IPS-18c (cell line): ENCODE data around the gene FSTL3.

Experiments used
- H3K4me3 ChIP-seq: 2 replicates; pipeline ENCODE4 v1.7.0; 2013; ENCODE audit warnings: low read depth, mild to moderate bottlenecking, low read length, moderate library complexity; ENCODE audit not compliant: insufficient read depth
- H3K9me3 ChIP-seq: one replicate; pipeline ENCODE4 v1.6.1; 2013; ENCODE audit warnings: mild to moderate bottlenecking, low read length, moderate library complexity; ENCODE audit not compliant: control insufficient read depth, insufficient read depth

Gene FSTL3

DNA sequence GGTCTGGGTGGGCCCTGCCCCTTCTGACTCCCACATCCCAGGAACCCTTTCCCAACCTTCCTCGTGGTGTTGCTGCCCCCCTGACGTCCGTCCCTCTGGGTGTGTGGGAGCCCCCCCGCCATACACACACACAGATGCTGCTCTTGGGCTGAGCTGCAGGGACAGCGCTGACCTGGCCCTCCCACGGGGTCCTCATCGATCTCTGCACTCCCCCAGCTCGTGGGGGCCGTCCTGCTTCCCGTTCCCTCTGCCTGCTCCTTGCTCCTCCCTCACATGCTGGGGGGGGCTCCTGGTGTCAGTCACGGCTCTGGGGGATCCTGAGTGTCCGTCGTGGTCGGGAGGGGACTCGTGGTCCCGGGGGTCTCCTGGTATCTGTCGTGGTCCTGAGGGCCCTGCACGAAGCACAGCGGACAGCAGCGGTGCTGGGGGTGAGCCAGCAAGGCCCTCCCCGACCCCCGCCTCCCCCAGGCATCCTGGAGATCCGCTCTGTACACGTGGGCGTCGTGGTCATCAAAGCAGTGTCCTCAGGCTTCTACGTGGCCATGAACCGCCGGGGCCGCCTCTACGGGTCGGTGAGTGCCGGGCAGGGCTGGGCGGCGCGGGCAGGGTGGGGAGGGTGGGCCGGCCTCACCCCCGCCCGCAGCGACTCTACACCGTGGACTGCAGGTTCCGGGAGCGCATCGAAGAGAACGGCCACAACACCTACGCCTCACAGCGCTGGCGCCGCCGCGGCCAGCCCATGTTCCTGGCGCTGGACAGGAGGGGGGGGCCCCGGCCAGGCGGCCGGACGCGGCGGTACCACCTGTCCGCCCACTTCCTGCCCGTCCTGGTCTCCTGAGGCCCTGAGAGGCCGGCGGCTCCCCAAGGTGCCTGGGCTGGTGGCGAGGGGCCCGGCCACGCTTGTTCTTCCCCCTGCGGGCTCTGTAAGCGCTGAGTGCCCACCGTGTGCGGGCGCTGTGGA, 33.1 kb upstream of the FSTL3 start:
- Histone ChIP-seq H3K9me3 (no peaks in the 10 kb centered on the region), H3K4me3 (no peak overlapping the region)

DNA sequence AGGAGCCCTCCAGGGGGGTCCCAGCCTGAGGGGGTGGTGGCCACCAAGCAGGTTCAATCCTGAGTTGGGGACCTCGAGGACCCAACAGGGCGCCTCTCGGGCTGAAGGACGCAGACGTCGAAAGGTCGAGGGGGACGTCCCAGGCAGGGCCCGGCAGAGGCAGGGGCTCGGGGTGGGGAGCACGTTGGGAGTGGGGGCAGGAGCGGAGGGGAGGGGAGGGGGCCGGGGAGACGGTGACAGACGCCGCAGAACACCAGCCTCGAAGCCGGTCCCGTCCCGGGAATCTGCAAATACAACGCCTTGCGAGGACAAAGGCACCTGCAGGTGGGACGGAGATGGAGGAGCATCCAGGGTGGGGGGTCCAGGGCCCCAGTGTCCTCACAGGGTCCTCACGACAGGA, 32.5 kb upstream of the FSTL3 start:
- Histone ChIP-seq H3K4me3 (no peak overlapping the region), H3K9me3 (no peaks in the 10 kb centered on the region)

GRCh38 chr19:644363-644762, 31.8 kb upstream of the FSTL3 start:
- Histone ChIP-seq H3K9me3 (no peaks in the 10 kb centered on the region), H3K4me3 (no peak overlapping the region)

- H3K9me3 ChIP-seq, result no peaks in the 10 kb centered on the region
- no peak overlapping the region for H3K4me3 ChIP-seq
These were observed 31.4 kb upstream of the FSTL3 start for GRCh38 chr19:644789-645188.

GRCh38 chr19:645912-646778, 30.0 kb upstream of the FSTL3 start:
- no peak overlapping the region for H3K4me3 ChIP-seq
- H3K9me3 ChIP-seq, result no peaks in the 10 kb centered on the region

- no peaks in the 10 kb centered on the region for H3K9me3 ChIP-seq
These were observed 29.2 kb upstream of the FSTL3 start for GRCh38 chr19:646779-647565.

DNA sequence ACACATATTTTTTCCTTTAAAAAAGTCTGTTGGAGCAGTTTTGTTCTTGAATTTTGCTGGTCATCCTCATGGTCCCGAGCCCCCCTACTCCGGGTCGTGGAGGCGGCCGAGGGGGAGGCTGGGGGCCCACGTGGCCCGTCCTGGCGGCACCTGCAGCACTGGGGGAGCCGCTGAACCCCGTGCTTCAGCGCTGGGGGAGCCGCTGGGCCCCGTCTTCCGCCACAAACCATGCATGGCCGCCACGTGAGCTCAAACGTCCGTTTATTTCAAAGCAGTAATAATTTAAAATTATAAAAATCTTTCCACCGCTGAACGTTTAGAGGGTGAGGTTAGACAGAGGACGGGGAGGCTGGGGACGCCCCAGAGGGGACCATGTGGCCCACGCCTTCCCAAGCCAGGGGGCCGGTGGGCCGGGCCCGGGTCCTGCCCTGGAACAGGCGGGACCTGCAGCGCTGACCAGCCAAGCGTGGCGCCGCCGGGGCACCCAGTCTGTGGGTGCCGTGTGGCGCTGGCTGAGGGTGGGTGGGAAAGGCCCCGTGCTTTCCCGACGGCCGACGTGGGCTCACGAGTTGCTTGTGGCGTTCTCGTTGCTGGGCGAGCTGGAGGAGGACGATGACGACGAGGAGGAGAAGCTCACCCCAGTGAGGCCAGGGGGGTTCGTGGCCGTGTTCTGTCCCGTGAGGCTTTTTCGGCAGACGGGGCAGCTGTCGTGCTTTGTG, 28.5 kb upstream of the FSTL3 start:
- no peak overlapping the region for H3K4me3 ChIP-seq
- H3K9me3 ChIP-seq, result no peaks in the 10 kb centered on the region

More at GRCh38 chr19:646779-647565, 29.2 kb upstream of the FSTL3 start:
- H3K4me3 ChIP-seq, result no peak overlapping the region

DNA sequence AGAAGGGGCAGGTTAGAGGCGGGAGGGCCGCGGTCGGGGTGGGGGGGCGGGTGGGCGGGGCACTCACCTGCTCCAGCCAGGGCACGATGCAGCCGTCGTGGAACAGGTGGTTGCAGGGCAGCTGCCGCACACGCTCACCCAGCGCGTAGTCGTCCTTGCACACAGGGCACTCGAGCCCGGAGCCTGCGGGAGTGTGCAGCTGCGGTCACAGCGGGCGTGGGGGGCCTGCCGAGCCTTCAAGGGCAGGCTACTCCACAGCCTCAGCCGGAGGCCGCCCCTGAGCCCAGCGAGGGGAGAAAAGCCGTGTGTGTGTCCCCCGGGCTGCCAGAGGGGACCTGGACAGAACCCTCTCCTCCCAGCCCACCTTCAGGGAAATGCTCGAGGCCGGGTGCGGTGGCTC, 27.9 kb upstream of the FSTL3 start:
- Histone ChIP-seq H3K4me3 (no peak overlapping the region), H3K9me3 (no peaks in the 10 kb centered on the region)

DNA sequence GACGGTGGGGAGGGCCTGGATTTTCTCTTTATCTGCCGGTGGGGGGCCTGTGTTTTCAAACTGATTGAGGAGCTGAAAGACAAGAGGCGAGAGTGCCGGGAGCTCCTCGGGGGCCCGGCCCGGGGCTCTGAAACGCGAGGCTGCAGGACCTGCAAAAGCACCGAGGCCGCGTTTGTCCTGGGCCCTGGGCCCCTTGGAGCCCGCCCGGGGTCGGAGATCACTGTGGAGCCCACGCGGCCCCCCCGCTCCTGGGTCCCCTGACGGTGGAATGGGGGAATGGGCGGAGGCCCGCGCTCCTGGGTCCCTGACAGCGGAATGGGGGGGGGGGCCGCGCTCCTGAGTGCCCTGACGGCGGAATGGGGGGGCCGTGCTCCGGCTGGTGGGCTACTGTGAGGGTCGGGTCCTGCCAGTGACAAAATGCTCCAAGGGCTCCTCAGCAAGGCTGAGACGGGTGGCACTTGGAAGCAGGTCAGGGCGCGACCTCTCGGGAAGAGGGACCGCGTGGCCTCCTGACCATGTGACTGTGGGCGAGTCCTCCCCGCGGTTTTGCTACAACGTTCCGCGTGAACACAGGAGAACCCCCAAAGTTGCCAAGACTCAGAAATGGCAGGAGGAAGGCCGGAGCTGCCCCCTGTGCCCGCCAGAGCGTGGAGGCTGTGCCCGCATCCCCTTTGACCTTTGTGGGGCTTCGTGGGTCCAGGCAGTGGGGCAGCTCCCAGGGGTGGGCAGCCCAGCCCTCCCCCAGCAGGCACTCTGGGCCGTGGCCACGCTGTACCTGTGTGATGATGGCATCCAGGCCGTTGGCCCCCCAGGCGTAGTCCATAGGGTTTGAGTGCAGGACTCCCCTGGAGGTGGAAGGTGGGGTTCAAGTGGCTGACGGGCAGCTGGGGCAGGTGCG, 27.0 kb upstream of the FSTL3 start:
- Histone ChIP-seq H3K4me3 (no peak overlapping the region), H3K9me3 (no peaks in the 10 kb centered on the region)

- Histone ChIP-seq H3K9me3 (no peaks in the 10 kb centered on the region), H3K4me3 (no peak overlapping the region)
These were observed 26.1 kb upstream of the FSTL3 start for GRCh38 chr19:650121-650520.

DNA sequence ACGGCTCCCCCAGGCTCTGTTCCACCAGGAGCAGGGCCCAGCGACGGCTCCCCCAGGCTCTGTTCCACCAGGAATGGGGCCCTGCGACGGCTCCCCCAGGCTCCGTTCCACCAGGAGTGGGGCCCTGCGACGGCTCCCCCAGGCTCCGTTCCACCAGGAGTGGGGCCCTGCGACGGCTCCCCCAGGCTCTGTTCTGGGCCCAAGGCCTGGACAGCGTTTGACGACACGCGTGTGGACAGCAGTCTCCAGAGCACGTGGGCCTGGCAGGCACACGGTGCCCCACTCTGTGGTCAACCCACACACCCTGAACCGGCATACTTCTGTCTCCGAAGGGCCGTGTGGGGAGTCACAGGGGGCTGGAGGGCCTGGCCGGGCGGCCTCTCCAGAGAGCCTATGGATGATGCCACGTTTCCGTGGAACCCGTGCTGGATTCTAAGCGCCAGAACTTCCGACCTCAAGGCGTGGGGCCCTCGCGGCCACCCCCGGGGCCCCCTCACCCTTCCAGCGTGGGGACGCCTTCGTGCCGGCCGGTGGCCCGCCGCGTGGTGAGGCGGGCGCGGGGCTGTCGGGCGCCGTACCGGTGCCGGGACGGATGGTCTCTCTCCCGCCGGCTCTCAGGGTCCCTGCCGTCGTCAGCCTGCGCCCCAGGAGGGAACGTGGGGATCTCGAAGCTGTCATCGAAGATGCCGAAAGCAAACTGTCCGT, 24.9 kb upstream of the FSTL3 start:
- H3K4me3 ChIP-seq, result no peak overlapping the region
- H3K9me3 ChIP-seq, result no peaks in the 10 kb centered on the region

DNA sequence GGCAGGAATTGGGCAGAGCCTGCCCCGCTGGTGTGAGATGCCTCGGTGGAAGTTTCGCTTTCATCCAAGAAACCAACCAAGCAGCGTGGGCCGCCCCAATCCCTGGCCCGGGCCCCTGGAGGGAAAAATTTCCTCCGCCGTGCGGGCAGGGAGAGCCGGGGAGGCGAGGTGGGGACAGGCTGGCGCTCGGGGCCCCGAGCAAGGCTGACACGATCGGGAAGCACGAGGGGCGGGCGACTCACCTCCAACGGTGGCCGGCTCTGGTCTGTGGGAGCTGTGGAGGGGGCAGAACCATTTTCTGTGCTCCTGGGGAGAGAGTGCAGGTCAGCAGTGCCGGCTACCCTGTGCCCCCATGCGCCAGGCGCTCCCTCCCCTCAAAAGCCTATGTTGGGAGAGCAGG, 24.2 kb upstream of the FSTL3 start:
- H3K9me3 ChIP-seq, result no peaks in the 10 kb centered on the region
- H3K4me3 ChIP-seq, result no peak overlapping the region

GRCh38 chr19:652467-653389, 23.5 kb upstream of the FSTL3 start:
- no peaks in the 10 kb centered on the region for H3K9me3 ChIP-seq
- H3K4me3 ChIP-seq, result no peak overlapping the region

DNA sequence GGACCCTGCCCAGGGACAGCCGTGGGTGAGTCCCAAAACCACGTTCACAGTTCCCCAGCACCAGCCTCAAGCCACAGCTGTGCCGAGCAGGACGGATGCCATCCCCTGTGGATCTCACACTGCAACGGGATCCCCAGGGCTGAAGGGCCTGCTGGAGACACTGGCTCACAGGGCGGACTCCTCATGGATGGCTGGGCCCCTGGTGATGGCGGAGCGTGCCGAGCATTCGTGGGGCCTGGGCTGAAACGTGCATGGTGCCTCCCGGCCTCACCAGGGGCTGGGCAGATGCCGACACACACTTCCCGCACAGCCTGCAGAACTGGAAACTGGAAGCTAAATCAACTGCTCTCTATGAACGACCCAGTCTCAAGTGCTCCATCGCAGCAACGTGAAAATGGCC, 22.8 kb upstream of the FSTL3 start:
- no peaks in the 10 kb centered on the region for H3K9me3 ChIP-seq

More for the DNA sequence above, 22.8 kb upstream of the FSTL3 start:
- H3K4me3 ChIP-seq, result no peak overlapping the region
